MM.1S (cell line): ENCODE data around the gene UGT2B7.

Experiments
- EZH2 ChIP-seq: fragments of 300-600 bp; sonication (generic); optimal IDR thresholded peaks from 2 replicates; pipeline ENCODE3; 2017; ENCODE audit warnings: low read depth, mild to moderate bottlenecking, antibody characterized with exemption, low read length, mixed read lengths
- TF ChIP-seq, protein P1 (sequence below): fragments of 300-600 bp; sonication (generic); IDR thresholded peaks from 2 replicates; pipeline ENCODE4 v1.5.1; 2016; ENCODE audit warnings: antibody characterized with exemption, low read length, mixed read lengths

DNA sequence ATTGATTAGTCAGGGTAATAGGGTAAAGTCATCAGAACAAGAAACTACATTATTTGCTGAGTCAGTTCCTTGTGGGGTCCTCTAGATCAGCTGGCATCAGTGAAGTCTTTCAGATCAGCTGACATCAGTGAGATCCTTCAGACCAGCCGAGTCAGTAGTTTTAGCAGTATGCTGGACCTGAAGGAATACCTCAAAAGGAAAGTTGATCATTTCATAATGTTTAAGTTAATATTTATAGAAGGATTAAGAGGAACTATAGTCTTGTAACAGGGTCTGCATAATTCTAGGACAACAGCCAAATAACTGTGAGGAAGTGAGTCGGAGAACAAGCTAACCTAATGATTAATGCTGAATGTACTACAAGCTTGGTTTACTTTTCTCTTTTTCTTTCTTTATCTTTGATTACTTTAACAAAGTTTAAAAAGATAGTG lies 958 bp upstream of the UGT2B7 start:
- TF ChIP-seq EZH2 = no peak
- TF ChIP-seq, protein P1, sequence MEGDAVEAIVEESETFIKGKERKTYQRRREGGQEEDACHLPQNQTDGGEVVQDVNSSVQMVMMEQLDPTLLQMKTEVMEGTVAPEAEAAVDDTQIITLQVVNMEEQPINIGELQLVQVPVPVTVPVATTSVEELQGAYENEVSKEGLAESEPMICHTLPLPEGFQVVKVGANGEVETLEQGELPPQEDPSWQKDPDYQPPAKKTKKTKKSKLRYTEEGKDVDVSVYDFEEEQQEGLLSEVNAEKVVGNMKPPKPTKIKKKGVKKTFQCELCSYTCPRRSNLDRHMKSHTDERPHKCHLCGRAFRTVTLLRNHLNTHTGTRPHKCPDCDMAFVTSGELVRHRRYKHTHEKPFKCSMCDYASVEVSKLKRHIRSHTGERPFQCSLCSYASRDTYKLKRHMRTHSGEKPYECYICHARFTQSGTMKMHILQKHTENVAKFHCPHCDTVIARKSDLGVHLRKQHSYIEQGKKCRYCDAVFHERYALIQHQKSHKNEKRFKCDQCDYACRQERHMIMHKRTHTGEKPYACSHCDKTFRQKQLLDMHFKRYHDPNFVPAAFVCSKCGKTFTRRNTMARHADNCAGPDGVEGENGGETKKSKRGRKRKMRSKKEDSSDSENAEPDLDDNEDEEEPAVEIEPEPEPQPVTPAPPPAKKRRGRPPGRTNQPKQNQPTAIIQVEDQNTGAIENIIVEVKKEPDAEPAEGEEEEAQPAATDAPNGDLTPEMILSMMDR = no peak
